K562 (cell line): Measurements from ENCODE around the gene LTBR. TPM values are rescaled to one million over a fixed set of nuclear protein-coding genes. Genes with fewer than 3 reads are reported as not detected.
A peak's percentile ranks its signal among the peaks of the same experiment; 100 is the strongest.

Source experiments
- GTF2E2 ChIP-seq: fragments of 200-800 bp; sonication (Bioruptor generic); IDR thresholded peaks from 2 replicates; pipeline ENCODE4 v1.6.1; 2016; ENCODE audit warnings: missing genetic modification characterization, missing compliant biosample characterization
- ILF3 ChIP-seq: fragments of 450-650 bp; IDR thresholded peaks from 2 replicates; pipeline ENCODE4 v1.6.1; 2018; ENCODE audit warnings: antibody characterized with exemption, mild to moderate bottlenecking, moderate library complexity, borderline replicate concordance
- MAX ChIP-seq: sonication (generic); formaldehyde crosslinking; IDR thresholded peaks from 2 replicates; pipeline ENCODE4 v1.9.0; 2022; ENCODE audit warnings: mild to moderate bottlenecking, missing genetic modification reagents
- PBX2 ChIP-seq, 2 experiments: IDR thresholded peaks in 1 of 2; conservative IDR thresholded peaks in 1 of 2; 2 replicates each; pipeline ENCODE4 v1.6.1; 2016; ENCODE audit warnings: low read depth in 2 of 2, mild to moderate bottlenecking in 1 of 2, missing compliant biosample characterization in 1 of 2, missing genetic modification characterization in 1 of 2, moderate library complexity in 1 of 2
- RERE ChIP-seq: sonication (generic); formaldehyde crosslinking; IDR thresholded peaks from 2 replicates; pipeline ENCODE4 v1.8.0; 2023; ENCODE audit warnings: missing genetic modification reagents, mild to moderate bottlenecking, borderline replicate concordance
- SMAD1 ChIP-seq: fragments of 150-350 bp; IDR thresholded peaks from 2 replicates; pipeline ENCODE4 v1.6.1; 2014; ENCODE audit warnings: low read length, low read depth; ENCODE audit not compliant: partially characterized antibody
- SMARCA4 ChIP-seq: fragments of 450-650 bp; IDR thresholded peaks from 2 replicates; pipeline ENCODE4 v1.6.1; 2016
- TAF9B ChIP-seq: fragments of 450-650 bp; IDR thresholded peaks from 2 replicates; pipeline ENCODE4 v1.6.1; 2018; ENCODE audit warnings: mild to moderate bottlenecking; ENCODE audit not compliant: partially characterized antibody
- TEAD2 ChIP-seq: fragments of 450-650 bp; IDR thresholded peaks from 2 replicates; pipeline ENCODE4 v1.6.1; 2016; ENCODE audit warnings: missing genetic modification characterization, control low read depth, missing compliant biosample characterization
- ZFX ChIP-seq: sonication (generic); formaldehyde crosslinking; IDR thresholded peaks from 2 replicates; pipeline ENCODE4 v1.8.0; 2022; ENCODE audit warnings: mild to moderate bottlenecking, missing genetic modification reagents, moderate library complexity
- ZNF12 ChIP-seq: sonication (generic); formaldehyde crosslinking; IDR thresholded peaks from 2 replicates; pipeline ENCODE4 v1.4.0; 2020; ENCODE audit warnings: mild to moderate bottlenecking, missing genetic modification reagents
- ZNF384 ChIP-seq: IDR thresholded peaks from 2 replicates; pipeline ENCODE4 v1.6.1; 2012; ENCODE audit warnings: low read depth, low read length, improper control_type of control experiment
- ZNF589 ChIP-seq: fragments of 200-800 bp; sonication (Bioruptor generic); IDR thresholded peaks from 2 replicates; pipeline ENCODE4 v1.6.1; 2016; ENCODE audit warnings: low read depth, missing genetic modification characterization, missing compliant biosample characterization
- polyA plus RNA-seq, 8 experiments: library from polyadenylated mRNA; depleted of rRNA in 4 of 8; stranded (reverse) in 5 of 8; unstranded in 3 of 8; fragments of >200 nt; fragmentation: Nextera tagmentation in 2 of 8; fragmentation: Illumina TruSeq in 1 of 8; extraction: Ambion mirVana in 2 of 8; extraction: Trizol in 1 of 8; gene quantifications; 2 replicates each; pipeline versions ENCODE4 v1.2.1 to v1.2.3, GENCODE V29; 2011 to 2014; ENCODE audit warnings: inconsistent platforms in 1 of 8, missing spikeins in 1 of 8
- total RNA-seq, 7 experiments: library from RNA; depleted of rRNA in 6 of 7; stranded (reverse); fragments of >200 nt in 6 of 7; fragmentation: Illumina TruSeq in 2 of 7; extraction: Trizol in 2 of 7; gene quantifications; 2 replicates each; pipeline versions ENCODE4 v1.2.1 to v1.2.3, GENCODE V29; 2011 to 2021; ENCODE audit warnings: low replicate concordance in 1 of 7
- TF ChIP-seq, protein P1 (sequence below): fragments of 250-450 bp; sonication (Bioruptor Pico); IDR thresholded peaks from 2 replicates; pipeline ENCODE4 v1.8.0; 2021; ENCODE audit warnings: mild to moderate bottlenecking, moderate library complexity
- TF ChIP-seq, protein P2 (sequence below), 2 experiments: fragments of 450-650 bp; IDR thresholded peaks; 2 replicates each; pipeline ENCODE4 v1.6.1; 2016

The LTBR gene
- total and polyA plus RNA-seq, 9 of the 15 experiments (the other 6 are each of a cell fraction or from before 2014, with no cell fraction given), result 0.96 to 69.0 (median 35.3) TPM

DNA sequence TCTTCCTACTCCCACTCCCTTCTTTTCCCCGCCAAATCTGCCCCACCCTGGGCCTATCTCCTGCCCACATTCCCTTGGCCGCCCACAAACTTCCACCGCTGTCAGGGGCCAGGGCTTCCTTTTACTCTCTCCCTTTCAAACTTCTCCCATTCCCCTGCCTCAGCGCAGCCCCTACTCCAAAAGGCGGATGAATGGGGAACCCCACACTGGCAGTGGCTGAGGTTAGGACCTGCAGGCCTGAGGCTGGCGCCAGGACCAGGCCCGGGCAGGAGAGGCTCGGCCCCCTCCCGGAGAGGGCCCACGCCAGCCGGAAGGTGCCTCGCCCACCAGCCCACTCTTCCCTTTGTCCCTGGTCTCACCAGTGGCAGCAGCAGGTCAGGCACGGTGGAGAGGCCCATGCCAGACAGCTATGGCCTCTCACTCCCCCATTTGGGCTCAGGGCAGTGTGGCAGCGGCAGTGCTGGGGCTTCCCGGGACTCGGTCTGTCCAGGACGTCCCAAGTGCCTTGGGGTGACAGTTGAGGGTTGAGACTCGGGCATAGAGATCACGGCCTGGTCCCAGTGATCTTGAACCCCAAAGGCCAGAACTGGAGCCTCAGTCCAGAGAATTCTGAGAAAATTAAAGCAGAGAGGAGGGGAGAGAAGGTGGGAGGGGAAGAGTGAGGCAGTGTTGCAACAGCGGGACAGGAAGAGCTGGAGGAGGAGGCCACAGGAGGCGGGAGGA lies 42.4 kb upstream of the LTBR start, which contains the start of gene TNFRSF1A (continued):
- TF ChIP-seq PBX2 (CRISPR knock-in tag; IDR thresholded peaks at IDR 0.05; ENCODE audit: low read depth), result no peak
- TF ChIP-seq PBX2 (tag; conservative IDR thresholded peaks at IDR 0.05; ENCODE audit: low read depth), result no peak
- TF ChIP-seq MAX (CRISPR knock-in tag), result no peak
- TF ChIP-seq GTF2E2 (tag), result no peak
- peak; percentile 64 for TF ChIP-seq TAF9B
- no peak for TF ChIP-seq ZNF12 (CRISPR knock-in tag)
- no peak for TF ChIP-seq ZNF589 (CRISPR knock-in tag)
- no peak; the same call in 1 of the 2 replicates for TF ChIP-seq SMARCA4
- TF ChIP-seq ZNF384, result no peak
- TF ChIP-seq, protein P1, sequence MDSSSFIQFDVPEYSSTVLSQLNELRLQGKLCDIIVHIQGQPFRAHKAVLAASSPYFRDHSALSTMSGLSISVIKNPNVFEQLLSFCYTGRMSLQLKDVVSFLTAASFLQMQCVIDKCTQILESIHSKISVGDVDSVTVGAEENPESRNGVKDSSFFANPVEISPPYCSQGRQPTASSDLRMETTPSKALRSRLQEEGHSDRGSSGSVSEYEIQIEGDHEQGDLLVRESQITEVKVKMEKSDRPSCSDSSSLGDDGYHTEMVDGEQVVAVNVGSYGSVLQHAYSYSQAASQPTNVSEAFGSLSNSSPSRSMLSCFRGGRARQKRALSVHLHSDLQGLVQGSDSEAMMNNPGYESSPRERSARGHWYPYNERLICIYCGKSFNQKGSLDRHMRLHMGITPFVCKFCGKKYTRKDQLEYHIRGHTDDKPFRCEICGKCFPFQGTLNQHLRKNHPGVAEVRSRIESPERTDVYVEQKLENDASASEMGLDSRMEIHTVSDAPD, result no peak
- no peak for TF ChIP-seq ILF3
- TF ChIP-seq SMAD1, result peak; percentile 59
- no peak for TF ChIP-seq TEAD2
- TF ChIP-seq ZFX (CRISPR knock-in tag), result peak; percentile 92
- TF ChIP-seq RERE (CRISPR knock-in tag), result no peak
- TF ChIP-seq, protein P2, sequence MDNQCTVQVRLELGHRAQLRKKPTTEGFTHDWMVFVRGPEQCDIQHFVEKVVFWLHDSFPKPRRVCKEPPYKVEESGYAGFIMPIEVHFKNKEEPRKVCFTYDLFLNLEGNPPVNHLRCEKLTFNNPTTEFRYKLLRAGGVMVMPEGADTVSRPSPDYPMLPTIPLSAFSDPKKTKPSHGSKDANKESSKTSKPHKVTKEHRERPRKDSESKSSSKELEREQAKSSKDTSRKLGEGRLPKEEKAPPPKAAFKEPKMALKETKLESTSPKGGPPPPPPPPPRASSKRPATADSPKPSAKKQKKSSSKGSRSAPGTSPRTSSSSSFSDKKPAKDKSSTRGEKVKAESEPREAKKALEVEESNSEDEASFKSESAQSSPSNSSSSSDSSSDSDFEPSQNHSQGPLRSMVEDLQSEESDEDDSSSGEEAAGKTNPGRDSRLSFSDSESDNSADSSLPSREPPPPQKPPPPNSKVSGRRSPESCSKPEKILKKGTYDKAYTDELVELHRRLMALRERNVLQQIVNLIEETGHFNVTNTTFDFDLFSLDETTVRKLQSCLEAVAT (IDR thresholded peaks at IDR 0.05), result no peak
